ENCODE measurements around the gene LHX6.

LHX6 gene

GRCh38 chr9:122234022-122234748 is 5.4 kb upstream of the LHX6 start:
- no peak for DNase-seq (ENCODE audit: low read depth in 3 of 3)

GRCh38 chr9:122232796-122233306 is 4.1 kb upstream of the LHX6 start:
- no peak for DNase-seq (ENCODE audit: low read depth in 3 of 3)

- no peak for DNase-seq (ENCODE audit: low read depth in 3 of 3)
These were observed 704 bp upstream of the LHX6 start for GRCh38 chr9:122229485-122229837.

- DNase-seq (ENCODE audit: low read depth in 3 of 3) = no peak
These were observed 578 bp downstream of the LHX6 start for GRCh38 chr9:122228191-122228567.

- no peak for DNase-seq (ENCODE audit: low read depth in 3 of 3)
These were observed 1.2 kb downstream of the LHX6 start for GRCh38 chr9:122227575-122227900.

- DNase-seq (ENCODE audit: low read depth in 3 of 3) = no peak
These were observed 1.8 kb downstream of the LHX6 start for GRCh38 chr9:122226758-122227574.

- no peak for DNase-seq (ENCODE audit: low read depth in 3 of 3)
These were observed 2.5 kb downstream of the LHX6 start for GRCh38 chr9:122226142-122226757.

GRCh38 chr9:122225312-122226141 is 3.2 kb downstream of the LHX6 start:
- DNase-seq (ENCODE audit: low read depth in 3 of 3) = no peak

- no peak for DNase-seq (ENCODE audit: low read depth in 3 of 3)
These were observed 5.3 kb downstream of the LHX6 start for GRCh38 chr9:122223435-122223834.

- DNase-seq (ENCODE audit: low read depth in 3 of 3) = no peak
These were observed 6.0 kb downstream of the LHX6 start for GRCh38 chr9:122222791-122223190.

GRCh38 chr9:122221183-122221811 is 7.5 kb downstream of the LHX6 start:
- no peak for DNase-seq (ENCODE audit: low read depth in 3 of 3)

GRCh38 chr9:122220673-122221182 is 8.0 kb downstream of the LHX6 start:
- DNase-seq (ENCODE audit: low read depth in 3 of 3) = no peak

GRCh38 chr9:122219856-122220672 is 8.7 kb downstream of the LHX6 start:
- no peak for DNase-seq (ENCODE audit: low read depth in 3 of 3)

GRCh38 chr9:122218935-122219855 is 9.6 kb downstream of the LHX6 start:
- no peak for DNase-seq (ENCODE audit: low read depth in 3 of 3)

GRCh38 chr9:122218071-122218934 is 10.5 kb downstream of the LHX6 start:
- no peak for DNase-seq (ENCODE audit: low read depth in 3 of 3)

GRCh38 chr9:122217640-122218039 is 11.1 kb downstream of the LHX6 start:
- DNase-seq (ENCODE audit: low read depth in 3 of 3) = no peak

- no peak for DNase-seq (ENCODE audit: low read depth in 3 of 3)
These were observed 11.8 kb downstream of the LHX6 start for GRCh38 chr9:122216798-122217418.
